Measurements from ENCODE around the gene ACOT13. TPM values are rescaled to one million over a fixed set of nuclear protein-coding genes. Genes with fewer than 3 reads are reported as not detected.
A peak's percentile ranks its signal among the peaks of the same experiment; 100 is the strongest.
"Not testable (repeated sequence)": the region's sequence is repeated elsewhere in the genome, so short reads cannot be mapped to it uniquely, and the experiment has no call there.

The ACOT13 gene
- total RNA-seq, 1 donor from 2014 or later, result 11.1 TPM

DNA sequence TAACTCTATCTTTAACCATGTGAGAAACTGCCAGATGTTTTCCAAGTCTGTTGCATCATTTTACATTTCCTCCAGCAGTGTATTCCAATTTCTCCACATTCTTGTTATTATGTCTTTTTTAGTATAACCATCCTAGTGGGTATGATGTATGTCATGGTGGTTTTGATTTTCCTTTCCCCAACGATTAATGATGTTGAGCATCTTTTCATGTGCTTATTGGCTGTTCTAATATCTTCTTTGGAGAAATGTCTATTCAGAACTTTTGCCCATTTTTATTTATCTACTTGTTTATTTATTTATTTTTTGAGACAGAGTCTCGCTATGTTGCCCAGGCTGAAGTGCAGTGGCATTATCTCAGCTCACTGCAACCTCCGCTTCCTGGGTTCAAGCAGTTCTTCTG lies 56.4 kb downstream of the ACOT13 start:
- Histone ChIP-seq H3K4me3 (ENCODE audit: low read depth, low read length) (no peak overlapping the region), H3K36me3 (ENCODE audit: control insufficient read depth, insufficient read depth, low read length) (no peaks in the 10 kb centered on the region), H3K27me3 (ENCODE audit: control insufficient read depth, insufficient read depth, low read length) (no peaks in the 10 kb centered on the region)
- no peak for FAIRE-seq
- no peak for DNase-seq (ENCODE audit: low read depth)
- TF ChIP-seq, protein P1, sequence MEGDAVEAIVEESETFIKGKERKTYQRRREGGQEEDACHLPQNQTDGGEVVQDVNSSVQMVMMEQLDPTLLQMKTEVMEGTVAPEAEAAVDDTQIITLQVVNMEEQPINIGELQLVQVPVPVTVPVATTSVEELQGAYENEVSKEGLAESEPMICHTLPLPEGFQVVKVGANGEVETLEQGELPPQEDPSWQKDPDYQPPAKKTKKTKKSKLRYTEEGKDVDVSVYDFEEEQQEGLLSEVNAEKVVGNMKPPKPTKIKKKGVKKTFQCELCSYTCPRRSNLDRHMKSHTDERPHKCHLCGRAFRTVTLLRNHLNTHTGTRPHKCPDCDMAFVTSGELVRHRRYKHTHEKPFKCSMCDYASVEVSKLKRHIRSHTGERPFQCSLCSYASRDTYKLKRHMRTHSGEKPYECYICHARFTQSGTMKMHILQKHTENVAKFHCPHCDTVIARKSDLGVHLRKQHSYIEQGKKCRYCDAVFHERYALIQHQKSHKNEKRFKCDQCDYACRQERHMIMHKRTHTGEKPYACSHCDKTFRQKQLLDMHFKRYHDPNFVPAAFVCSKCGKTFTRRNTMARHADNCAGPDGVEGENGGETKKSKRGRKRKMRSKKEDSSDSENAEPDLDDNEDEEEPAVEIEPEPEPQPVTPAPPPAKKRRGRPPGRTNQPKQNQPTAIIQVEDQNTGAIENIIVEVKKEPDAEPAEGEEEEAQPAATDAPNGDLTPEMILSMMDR (IDR thresholded peaks at IDR 0.05; ENCODE audit: insufficient read depth, low read length, severe bottlenecking), result no peak

DNA sequence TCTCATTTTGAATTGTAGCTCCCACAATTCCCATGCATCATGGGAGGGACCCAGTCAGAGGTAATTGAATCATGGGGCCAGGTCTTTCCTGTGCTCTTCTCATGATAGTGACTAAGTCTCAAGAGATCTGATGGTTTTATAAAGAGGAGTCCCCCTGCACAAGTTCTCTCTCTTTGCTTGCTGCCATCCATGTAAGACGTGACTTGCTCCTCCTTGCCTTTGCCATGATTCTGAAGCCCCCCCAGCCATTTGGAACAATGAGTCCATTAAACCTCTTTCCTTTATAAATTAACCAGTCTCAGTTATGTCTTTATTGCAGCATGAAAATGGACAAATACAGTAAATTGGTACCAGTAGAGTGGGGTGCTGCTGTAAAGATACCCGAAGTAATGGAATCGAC lies 63.8 kb downstream of the ACOT13 start:
- H3K4me3 ChIP-seq (ENCODE audit: low read depth, low read length); H3K27me3 ChIP-seq (ENCODE audit: control insufficient read depth, insufficient read depth, low read length); DNase-seq (ENCODE audit: low read depth); FAIRE-seq; H3K36me3 ChIP-seq (ENCODE audit: control insufficient read depth, insufficient read depth, low read length): not testable (repeated sequence)

DNA sequence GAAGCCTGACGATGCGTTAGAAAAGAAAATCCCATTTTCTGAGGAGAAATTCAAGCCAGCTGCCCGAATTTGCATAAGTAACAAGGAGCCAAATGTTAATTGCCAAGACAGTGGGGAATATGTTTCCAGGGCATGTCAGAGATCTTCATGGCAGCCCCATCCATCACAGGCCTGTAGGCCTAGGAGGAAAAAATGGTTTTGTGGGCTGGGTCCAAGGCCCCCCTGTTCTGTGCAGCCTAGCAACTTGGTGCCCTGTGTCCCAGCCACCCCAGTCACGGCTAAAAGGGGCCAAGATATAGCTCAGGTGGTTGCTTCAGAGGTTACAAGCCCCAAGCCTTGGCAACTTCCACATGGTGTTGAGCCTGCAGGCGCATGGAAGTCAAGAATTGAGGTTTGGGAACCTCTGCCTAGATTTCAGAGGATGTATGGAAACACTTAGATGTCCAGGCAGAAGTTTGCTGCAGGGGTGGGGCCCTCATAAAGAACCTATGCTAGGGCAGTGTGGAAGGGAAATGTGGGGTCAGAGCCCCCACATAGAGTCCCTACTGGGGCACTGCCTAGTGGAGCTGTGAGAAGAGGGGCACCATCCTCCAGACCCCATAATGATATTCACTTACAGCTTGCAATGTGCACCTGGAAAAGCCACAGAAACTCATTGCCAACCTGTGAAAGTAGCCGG lies 64.7 kb downstream of the ACOT13 start:
- H3K36me3 ChIP-seq (ENCODE audit: control insufficient read depth, insufficient read depth, low read length); FAIRE-seq; DNase-seq (ENCODE audit: low read depth); H3K4me3 ChIP-seq (ENCODE audit: low read depth, low read length); H3K27me3 ChIP-seq (ENCODE audit: control insufficient read depth, insufficient read depth, low read length): not testable (repeated sequence)

DNA sequence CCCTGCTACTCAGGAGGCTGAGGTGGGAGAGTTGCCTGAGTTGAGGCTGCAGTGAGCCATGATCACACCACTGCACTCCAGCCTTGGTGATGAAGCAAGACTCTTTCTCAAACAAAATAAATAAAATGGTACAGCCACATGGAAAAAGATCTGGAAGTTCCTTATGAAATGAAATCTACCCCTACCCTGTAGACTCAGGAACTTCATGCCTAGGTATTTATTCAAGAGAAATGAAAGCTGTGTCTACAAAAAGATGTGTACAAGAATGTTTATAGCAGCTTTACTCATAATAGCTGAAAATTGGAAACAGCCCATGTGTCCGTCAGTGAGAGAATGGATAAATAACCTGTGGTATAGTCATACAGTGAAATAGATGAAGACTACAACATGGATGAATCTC lies 67.3 kb downstream of the ACOT13 start:
- TF ChIP-seq, protein P1 (IDR thresholded peaks at IDR 0.05; ENCODE audit: insufficient read depth, low read length, severe bottlenecking), result no peak
- no peak overlapping the region for H3K4me3 ChIP-seq (ENCODE audit: low read depth, low read length)
- no peaks in the 10 kb centered on the region for H3K27me3 ChIP-seq (ENCODE audit: control insufficient read depth, insufficient read depth, low read length)
- DNase-seq (ENCODE audit: low read depth) (no peak), FAIRE-seq (no peak)
- H3K36me3 ChIP-seq (ENCODE audit: control insufficient read depth, insufficient read depth, low read length), result no peaks in the 10 kb centered on the region

DNA sequence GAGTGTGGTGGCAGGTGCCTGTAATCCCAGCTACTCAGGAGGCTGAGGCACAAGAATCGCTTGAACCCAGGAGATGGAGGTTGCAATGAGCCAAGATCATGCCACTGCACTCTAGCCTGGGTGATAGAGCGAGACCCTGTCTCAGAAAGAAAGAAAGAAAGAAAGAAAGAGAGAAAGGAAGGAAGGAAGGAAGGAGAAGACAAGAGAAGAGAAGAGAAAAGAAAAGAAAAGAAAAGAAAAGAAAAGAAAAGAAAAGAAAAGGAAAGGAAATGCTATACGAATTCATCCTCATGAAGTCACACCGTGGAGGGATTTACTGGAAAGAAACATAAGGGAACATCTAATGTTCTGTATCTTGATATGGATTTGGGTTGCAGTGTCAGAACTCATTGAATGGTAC lies 67.8 kb downstream of the ACOT13 start:
- not testable (repeated sequence) for H3K4me3 ChIP-seq (ENCODE audit: low read depth, low read length); H3K27me3 ChIP-seq (ENCODE audit: control insufficient read depth, insufficient read depth, low read length); H3K36me3 ChIP-seq (ENCODE audit: control insufficient read depth, insufficient read depth, low read length); DNase-seq (ENCODE audit: low read depth); FAIRE-seq

DNA sequence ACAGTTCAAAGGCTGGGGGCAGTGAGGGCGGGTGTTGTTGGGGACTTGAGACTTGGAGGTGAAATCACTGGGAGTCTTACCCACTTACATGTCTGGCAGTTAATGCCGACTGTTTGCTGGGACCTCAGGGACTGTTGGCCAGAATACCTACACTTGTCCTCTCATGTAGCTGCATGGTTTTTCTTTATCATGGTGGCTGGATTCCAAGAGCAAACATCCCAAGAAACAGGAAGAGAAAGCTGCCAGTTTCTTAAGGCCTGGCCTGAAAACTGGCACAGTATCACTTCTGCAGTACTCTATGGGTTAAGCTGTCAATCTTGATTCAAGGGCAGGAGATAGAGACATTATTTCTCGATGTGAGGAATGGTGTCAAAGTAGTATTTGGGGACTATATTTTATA lies 71.9 kb downstream of the ACOT13 start:
- Histone ChIP-seq H3K4me3 (ENCODE audit: low read depth, low read length) (no peak overlapping the region), H3K27me3 (ENCODE audit: control insufficient read depth, insufficient read depth, low read length) (no peaks in the 10 kb centered on the region), H3K36me3 (ENCODE audit: control insufficient read depth, insufficient read depth, low read length) (no peaks in the 10 kb centered on the region)
- TF ChIP-seq, protein P1 (IDR thresholded peaks at IDR 0.05; ENCODE audit: insufficient read depth, low read length, severe bottlenecking), result no peak
- DNase-seq (ENCODE audit: low read depth) (peak; percentile 64), FAIRE-seq (no peak)

DNA sequence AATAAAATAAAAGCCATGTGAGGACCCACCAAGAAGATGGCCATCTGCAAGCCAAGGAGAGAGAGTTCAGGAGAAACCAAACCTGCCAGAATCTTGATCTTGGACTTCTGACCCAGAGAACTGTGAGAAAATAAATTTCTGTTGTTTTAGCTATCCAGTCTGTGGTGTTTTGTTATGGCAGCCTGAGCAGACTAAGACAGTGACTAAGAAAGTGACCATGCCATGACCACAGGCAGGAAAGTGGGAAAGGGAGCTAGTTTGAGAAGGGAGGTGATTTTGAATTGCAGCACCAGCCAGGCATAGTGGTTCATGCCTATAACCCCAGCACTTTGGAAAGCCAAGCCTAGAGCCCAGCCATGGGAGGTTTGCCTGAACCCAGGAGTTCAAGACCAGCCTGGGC lies 74.0 kb downstream of the ACOT13 start:
- no peak for FAIRE-seq
- DNase-seq (ENCODE audit: low read depth), result no peak
- H3K4me3 ChIP-seq (ENCODE audit: low read depth, low read length), result no peak overlapping the region
- TF ChIP-seq, protein P1 (IDR thresholded peaks at IDR 0.05; ENCODE audit: insufficient read depth, low read length, severe bottlenecking), result no peak
- no peaks in the 10 kb centered on the region for H3K36me3 ChIP-seq (ENCODE audit: control insufficient read depth, insufficient read depth, low read length)
- H3K27me3 ChIP-seq (ENCODE audit: control insufficient read depth, insufficient read depth, low read length), result no peaks in the 10 kb centered on the region

All from bronchial epithelial cell (primary cell).